Stimulated activated CD4-positive, alpha-beta T cell treated with anti-CD3 and anti-CD28 coated beads, Interleukin-12 subunit alpha, Interleukin-12 subunit beta, amount 100 ng/mL, for 4 hours (primary cell): Measurements from ENCODE around the gene IL4I1.
A peak's percentile ranks its signal among the peaks of the same experiment; 100 is the strongest.

ENCODE experiments used
- DNase-seq: peaks from one replicate; pipeline ENCODE4 v3.0.0-alpha.2; 2020

IL4I1 gene

DNA sequence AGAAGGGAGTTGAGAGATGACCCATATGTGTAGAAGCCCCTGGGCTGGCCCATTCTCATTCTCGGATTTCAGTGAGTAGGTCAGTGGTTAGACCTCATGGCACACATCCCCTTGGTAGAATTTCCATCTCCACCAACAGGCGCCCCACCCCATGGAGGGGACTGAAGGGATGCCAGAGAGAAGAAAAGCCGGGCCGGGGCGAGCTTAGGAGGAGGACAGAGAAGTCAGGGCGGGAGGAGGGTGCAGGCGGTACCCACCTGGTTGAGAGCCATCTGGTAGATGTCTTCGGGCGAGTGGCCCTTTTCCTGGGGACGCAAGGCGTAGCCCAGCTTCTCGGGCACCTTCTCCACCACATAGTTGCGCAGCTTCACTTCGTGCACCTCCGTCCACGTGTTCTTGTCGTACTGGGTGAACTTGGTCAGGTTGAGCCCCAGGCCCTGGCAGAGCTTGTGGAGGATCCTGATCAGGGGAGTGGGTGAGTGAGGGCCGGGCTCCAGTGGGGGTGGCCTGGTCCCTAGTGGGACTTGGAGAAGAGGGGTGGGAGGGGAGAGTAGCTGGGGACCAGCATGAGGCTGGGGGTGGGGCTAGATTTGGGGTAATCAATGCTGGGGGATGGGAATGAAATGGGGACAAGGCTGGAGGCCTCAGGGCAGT lies 2.5 kb downstream of the IL4I1 start:
- no peak for DNase-seq

GRCh38 chr19:49892716-49893115 lies 4.0 kb downstream of the IL4I1 start:
- no peak for DNase-seq

DNA sequence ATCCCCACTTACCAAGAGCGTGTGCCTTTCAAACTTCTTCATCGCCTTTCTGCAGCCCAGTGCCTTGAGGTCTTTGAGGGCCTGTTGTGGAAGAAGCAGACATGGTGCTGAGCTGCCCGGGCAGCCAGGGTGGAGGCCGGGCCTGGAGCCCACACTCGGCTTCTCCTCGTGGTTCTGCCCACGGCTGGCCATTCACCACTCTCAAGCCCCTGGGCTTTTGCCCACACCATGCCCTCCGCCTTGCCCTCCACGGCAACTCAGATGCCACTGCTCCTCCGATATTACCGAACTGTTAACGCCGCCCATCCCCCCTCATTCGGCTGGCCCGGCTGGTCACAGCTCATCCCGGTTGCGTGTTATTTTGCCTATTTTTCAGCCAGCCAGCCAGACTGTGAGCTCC lies 5.3 kb downstream of the IL4I1 start:
- DNase-seq = no peak

- peak; percentile 74 for DNase-seq
These were observed 6.1 kb downstream of the IL4I1 start for GRCh38 chr19:49890349-49891311.

GRCh38 chr19:49889687-49890348 lies 6.9 kb downstream of the IL4I1 start:
- DNase-seq = peak; percentile 72

DNA sequence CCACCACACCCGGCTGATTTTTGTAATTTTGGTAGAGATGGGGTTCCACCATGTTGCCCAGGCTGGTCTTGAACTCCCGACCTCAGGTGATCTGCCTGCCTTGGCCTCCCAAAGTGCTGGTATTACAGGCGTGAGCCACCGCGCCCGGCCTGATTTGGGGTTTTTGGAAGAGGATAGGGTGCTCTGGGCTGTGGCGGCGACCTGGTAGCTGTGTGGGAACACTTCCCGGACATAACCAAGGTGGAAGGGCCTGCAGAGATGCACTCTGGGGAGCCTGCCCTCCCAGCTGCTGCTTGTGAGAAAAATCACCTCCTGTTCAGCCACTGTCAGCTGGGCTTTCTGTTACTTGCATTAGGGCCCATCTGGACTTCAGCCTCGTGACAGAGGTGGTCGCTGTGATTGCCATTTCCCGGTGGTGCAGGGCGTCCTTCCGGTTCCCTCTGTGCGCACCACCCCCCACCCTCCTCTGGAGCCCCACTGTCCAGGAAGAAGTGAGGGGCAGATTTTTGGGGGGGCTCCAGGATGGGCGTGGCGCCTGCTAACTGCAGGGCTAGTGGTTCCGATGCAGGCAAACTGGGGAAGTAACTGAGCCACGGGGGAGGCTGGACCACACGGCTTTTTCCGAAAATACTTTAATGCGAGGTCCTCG lies 7.5 kb downstream of the IL4I1 start:
- no peak for DNase-seq

- DNase-seq = no peak
These were observed 8.2 kb downstream of the IL4I1 start for GRCh38 chr19:49888510-49888824.

GRCh38 chr19:49887665-49888509 lies 8.8 kb downstream of the IL4I1 start:
- DNase-seq = no peak

GRCh38 chr19:49887037-49887664 lies 9.5 kb downstream of the IL4I1 start:
- no peak for DNase-seq

GRCh38 chr19:49884760-49885159 lies 11.9 kb downstream of the IL4I1 start:
- no peak for DNase-seq

- DNase-seq = no peak
These were observed 12.6 kb downstream of the IL4I1 start for GRCh38 chr19:49884109-49884508.

DNA sequence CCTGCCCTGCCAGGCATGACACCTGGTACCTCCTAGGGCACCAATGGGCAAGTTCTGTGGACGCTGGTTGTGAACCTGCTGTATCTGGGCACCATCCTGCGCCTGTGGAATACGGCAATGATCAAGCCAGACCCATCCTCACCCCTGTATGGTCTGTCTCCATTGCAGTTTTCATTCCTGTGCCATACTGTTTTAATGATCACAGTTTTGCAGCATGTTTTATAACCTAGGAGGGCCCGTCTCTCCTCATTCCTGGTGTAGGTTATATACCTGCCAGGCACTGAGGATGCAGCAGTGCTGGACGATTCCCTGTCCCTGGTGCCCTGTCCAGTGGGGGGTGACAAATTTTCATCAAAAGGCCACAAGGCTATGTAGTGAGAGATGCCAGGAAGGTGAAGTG lies 13.6 kb downstream of the IL4I1 start:
- no peak for DNase-seq

- no peak for DNase-seq
These were observed 14.0 kb downstream of the IL4I1 start for GRCh38 chr19:49882643-49883042.

- no peak for DNase-seq
These were observed 14.9 kb downstream of the IL4I1 start for GRCh38 chr19:49881672-49882394.

DNA sequence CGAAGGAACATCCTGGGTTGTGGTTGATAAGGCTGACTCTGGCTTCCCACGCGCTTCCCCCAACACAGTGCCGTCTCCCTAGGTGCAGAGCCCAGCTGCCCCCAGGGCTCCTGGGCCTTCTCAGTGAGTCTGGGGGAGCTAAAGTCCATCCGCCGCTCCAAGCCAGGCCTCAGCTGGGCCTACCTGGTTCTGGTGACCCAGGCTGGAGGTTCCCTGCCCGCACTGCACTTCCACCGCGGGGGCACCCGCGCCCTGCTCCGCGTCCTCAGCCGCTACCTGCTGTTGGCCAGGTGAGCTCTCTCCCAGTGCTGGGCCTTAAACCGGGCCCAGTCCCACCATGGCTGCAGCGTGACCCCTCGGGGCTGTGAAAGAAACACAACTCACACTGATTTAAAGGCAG lies 15.5 kb downstream of the IL4I1 start:
- DNase-seq = no peak

GRCh38 chr19:49880162-49880869 lies 16.4 kb downstream of the IL4I1 start:
- no peak for DNase-seq

DNA sequence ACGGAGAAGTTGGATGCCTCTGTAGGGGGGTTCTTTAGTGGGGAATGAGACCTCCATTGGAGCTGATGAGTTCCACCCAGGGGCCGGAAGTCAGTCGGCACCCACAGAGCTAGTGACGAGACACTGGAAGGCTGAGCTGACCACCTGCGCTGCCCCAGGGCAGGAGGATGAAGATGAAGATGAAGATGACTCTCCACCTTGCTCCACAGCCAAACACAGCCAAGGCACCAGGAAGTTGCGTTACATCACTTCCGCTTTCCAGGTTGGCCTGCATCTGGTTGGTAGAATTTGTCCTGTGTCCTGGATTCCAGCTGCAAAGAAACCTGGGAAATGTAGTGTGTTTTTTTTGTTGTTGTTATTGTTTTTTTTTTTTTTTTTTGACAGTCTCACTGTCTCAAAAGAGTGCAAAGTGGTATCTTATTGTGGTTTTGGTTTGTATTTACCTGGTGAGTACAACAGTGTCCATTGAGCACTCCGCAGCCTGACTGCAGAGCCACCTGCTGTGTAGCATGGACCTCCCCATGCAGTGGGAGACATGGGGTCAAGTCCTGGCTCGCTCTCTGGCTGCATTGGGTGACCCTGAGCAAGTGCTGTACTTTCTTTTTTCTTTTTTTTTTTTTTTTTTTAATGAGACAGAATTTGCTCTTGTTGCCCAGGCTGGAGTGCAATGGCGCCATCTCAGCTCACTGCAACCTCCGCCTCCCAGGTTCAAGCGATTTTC lies 17.3 kb downstream of the IL4I1 start:
- no peak for DNase-seq

DNA sequence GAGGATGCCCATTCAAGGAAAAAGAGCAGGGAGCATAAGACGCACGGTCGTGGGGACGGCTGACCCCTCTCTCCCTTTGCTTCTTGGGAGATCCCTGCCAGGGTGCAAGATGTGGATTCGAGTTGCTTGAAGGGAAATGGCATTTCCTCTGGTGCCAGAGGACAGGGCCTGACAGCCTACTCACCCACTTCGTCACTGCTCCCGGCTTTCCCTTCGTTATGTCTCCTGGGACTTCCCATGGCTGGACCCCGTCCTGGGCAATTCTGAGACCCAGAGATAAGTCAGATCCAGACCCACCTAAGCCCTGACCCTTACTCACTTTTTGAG lies 18.0 kb downstream of the IL4I1 start:
- DNase-seq = no peak

DNA sequence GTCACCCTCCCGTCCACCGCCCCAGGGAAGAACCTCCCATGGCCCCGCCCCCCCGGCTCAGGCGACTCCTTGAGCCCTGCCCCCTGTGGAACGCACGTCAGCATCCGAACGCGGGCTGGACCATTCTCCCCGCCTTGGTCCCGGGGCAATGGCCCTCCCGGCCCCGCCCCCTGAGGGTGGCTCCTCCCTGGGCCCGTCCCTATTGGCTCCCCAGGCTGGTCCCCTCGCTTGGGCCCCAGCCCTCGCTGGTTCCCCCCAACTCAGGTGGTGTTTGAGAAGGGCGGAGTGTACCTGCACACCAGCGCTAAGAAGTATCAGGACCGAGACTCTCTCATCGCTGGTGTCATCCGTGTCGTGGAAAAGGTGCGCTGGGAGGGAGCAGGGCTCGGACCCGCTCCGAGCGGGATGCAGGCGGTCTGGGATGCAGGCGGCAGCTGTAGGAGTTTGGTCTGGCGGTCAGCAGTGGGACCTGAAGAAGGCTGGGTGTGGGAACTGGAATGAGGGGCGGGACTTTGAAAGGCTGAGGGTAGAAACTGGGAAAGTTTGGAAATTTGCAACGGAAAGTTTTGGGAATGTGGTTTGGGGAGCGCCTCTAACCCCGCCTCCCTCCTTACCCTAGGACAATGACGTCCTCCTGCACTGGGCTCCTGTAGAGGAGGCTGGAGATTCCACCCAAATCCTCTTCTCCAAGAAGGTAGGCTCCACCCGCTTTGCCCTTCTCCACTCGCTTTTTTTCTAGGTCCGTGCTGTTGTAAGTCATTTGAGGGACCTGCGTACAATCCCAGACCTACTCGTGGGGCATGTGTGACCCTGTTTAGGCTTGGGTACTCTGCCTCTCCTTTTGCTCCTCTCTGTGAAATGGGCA lies 18.6 kb downstream of the IL4I1 start:
- DNase-seq = peak; percentile 99
